HepG2 (cell line): ENCODE data around the gene ZNF280A. TPM values are rescaled to one million over a fixed set of nuclear protein-coding genes. Genes with fewer than 3 reads are reported as not detected.

Experiments
- ATAC-seq: fragments of 200-7000 bp; cut with Tn5 transposase; 3 replicates; pipeline ENCODE4 v1.9.1; 2020; ENCODE audit warnings: mild to moderate bottlenecking, moderate library complexity
- BruUV-seq: library from RNA; stranded (reverse); fragments of 400-500 nt; replicated peaks from 2 replicates; lab custom pipeline; 2021; lab: Mats Ljungman, UMichigan
- CTCF ChIA-PET: fragments of 300-600 bp; formaldehyde crosslinking; extraction: SDS; loops from one replicate; lab custom pipeline; 2021; ENCODE audit warnings: low total read pairs, inconsistent platforms, low intra/inter-chr PET ratio; lab: Yijun Ruan, JAX
- POLR2A ChIA-PET: fragments of 350-600 bp; sonication (Branson Sonifier 250); formaldehyde crosslinking; loops from one replicate; lab custom pipeline; 2020; ENCODE audit warnings: antibody characterized with exemption, inconsistent platforms; lab: Yijun Ruan, JAX
- DNase-seq: peaks from one replicate; pipeline ENCODE4 v3.0.0-alpha.2; 2015; ENCODE audit warnings: low spot score
- FAIRE-seq: peaks from 3 replicates; lab custom pipeline; 2011; peaks lifted over from hg19 to GRCh38; lab: Jason Lieb, UNC
- H2AFZ ChIP-seq: one replicate; pipeline ENCODE4 v1.6.1; 2011; ENCODE audit warnings: low read length, inconsistent platforms
- H3K27ac ChIP-seq: fragments of 300-600 bp; 3 replicates; pipeline ENCODE4 v1.8.0; 2011; ENCODE audit warnings: mixed run types, mild to moderate bottlenecking, mixed read lengths, low read length, inconsistent platforms; ENCODE audit not compliant: insufficient read depth; ENCODE audit errors: extremely low read length
- H3K27me3 ChIP-seq, 2 experiments: fragments of 200-600 bp in 1 of 2; 2 replicates in 1 of 2; 3 replicates in 1 of 2; pipeline versions ENCODE4 v1.6.0 to v1.8.0; 2011; ENCODE audit warnings: low read length in 2 of 2, mild to moderate bottlenecking in 2 of 2, moderate library complexity in 2 of 2, inconsistent platforms in 1 of 2; ENCODE audit not compliant: insufficient read depth in 2 of 2, control insufficient read depth in 1 of 2
- H3K36me3 ChIP-seq, 2 experiments: fragments of 200-600 bp in 1 of 2; replicated peaks in 1 of 2; 2 replicates in 1 of 2; 3 replicates in 1 of 2; pipeline versions ENCODE4 v1.5.1 to v1.8.0; 2011; ENCODE audit warnings: low read length in 2 of 2, inconsistent platforms in 1 of 2; ENCODE audit not compliant: insufficient read depth in 2 of 2, control insufficient read depth in 1 of 2
- H3K4me1 ChIP-seq: 2 replicates; pipeline ENCODE4 v1.5.1; 2012; ENCODE audit warnings: low read length, inconsistent platforms; ENCODE audit not compliant: insufficient read depth
- H3K4me2 ChIP-seq: 2 replicates; pipeline ENCODE4 v1.6.0; 2011; ENCODE audit warnings: low read depth, low read length, inconsistent platforms
- H3K4me3 ChIP-seq, 3 experiments: fragments of 200-600 bp in 1 of 3; sonication (generic), shearing (Covaris generic) in 1 of 3; replicated peaks in 1 of 3; 2 replicates each; pipeline ENCODE4 v1.5.1; 2011 to 2016; ENCODE audit warnings: low read length in 3 of 3, inconsistent platforms in 2 of 3, low read depth in 2 of 3, mild to moderate bottlenecking in 2 of 3, control low read depth in 1 of 3, mixed read lengths in 1 of 3; ENCODE audit not compliant: insufficient read depth in 1 of 3
- H3K79me2 ChIP-seq: one replicate; pipeline ENCODE4 v1.6.1; 2011; ENCODE audit warnings: low read length, inconsistent platforms; ENCODE audit not compliant: insufficient read depth
- H3K9ac ChIP-seq: 2 replicates; pipeline ENCODE4 v1.6.0; 2011; ENCODE audit warnings: mild to moderate bottlenecking, low read depth, low read length, inconsistent platforms; ENCODE audit not compliant: insufficient read depth
- H3K9me3 ChIP-seq: 2 replicates; pipeline ENCODE4 v1.5.1; 2012; ENCODE audit warnings: mild to moderate bottlenecking, low read length
- H4K20me1 ChIP-seq: 2 replicates; pipeline ENCODE4 v1.6.0; 2011; ENCODE audit warnings: inconsistent platforms, mild to moderate bottlenecking, low read length, moderate library complexity; ENCODE audit not compliant: insufficient read depth
- ADNP ChIP-seq: sonication (generic); formaldehyde crosslinking; IDR thresholded peaks from 2 replicates; pipeline ENCODE4 v1.4.0; 2020; ENCODE audit warnings: missing genetic modification reagents
- FIP1L1 ChIP-seq: fragments of 200-400 bp; formaldehyde crosslinking; IDR thresholded peaks from 2 replicates; pipeline ENCODE4 v1.6.1; 2018; ENCODE audit warnings: low read depth, mild to moderate bottlenecking, low read length, moderate library complexity, borderline replicate concordance; ENCODE audit not compliant: insufficient read depth
- FUBP1 ChIP-seq: sonication (generic); formaldehyde crosslinking; IDR thresholded peaks from 2 replicates; pipeline ENCODE4 v1.5.1; 2020; ENCODE audit warnings: missing genetic modification reagents, mild to moderate bottlenecking, borderline replicate concordance
- HNF1B ChIP-seq: sonication (generic); formaldehyde crosslinking; IDR thresholded peaks from 2 replicates; pipeline ENCODE4 v1.5.1; 2020; ENCODE audit warnings: mild to moderate bottlenecking, moderate library complexity, missing genetic modification reagents
- KDM3A ChIP-seq: IDR thresholded peaks from 2 replicates; pipeline ENCODE4 v1.6.1; 2018; ENCODE audit warnings: low read depth, missing compliant biosample characterization
- KMT2A ChIP-seq: sonication (generic); formaldehyde crosslinking; IDR thresholded peaks from 2 replicates; pipeline ENCODE4 v1.4.0; 2020; ENCODE audit warnings: missing genetic modification reagents
- MBD4 ChIP-seq: IDR thresholded peaks from 2 replicates; pipeline ENCODE4 v1.6.1; 2012; ENCODE audit warnings: low read length, inconsistent platforms, borderline replicate concordance
- PHB2 ChIP-seq: fragments of 450-650 bp; IDR thresholded peaks from 2 replicates; pipeline ENCODE4 v1.6.1; 2018; ENCODE audit not compliant: partially characterized antibody
- SOX5 ChIP-seq: IDR thresholded peaks from 2 replicates; pipeline ENCODE4 v1.6.1; 2016; ENCODE audit warnings: borderline replicate concordance
- TEAD3 ChIP-seq: optimal IDR thresholded peaks from 2 replicates; pipeline ENCODE3; 2016; ENCODE audit warnings: borderline replicate concordance
- THYN1 ChIP-seq: sonication (generic); formaldehyde crosslinking; IDR thresholded peaks from 2 replicates; pipeline ENCODE4 v1.8.1; 2023; ENCODE audit warnings: low read depth, mild to moderate bottlenecking, moderate library complexity, missing genetic modification reagents, borderline replicate concordance
- TOE1 ChIP-seq: sonication (generic); formaldehyde crosslinking; IDR thresholded peaks from 2 replicates; pipeline ENCODE4 v1.4.0; 2020; ENCODE audit warnings: mild to moderate bottlenecking, missing genetic modification reagents
- ZBTB1 ChIP-seq: sonication (generic); formaldehyde crosslinking; IDR thresholded peaks from 2 replicates; pipeline ENCODE4 v1.4.0; 2020; ENCODE audit warnings: missing genetic modification reagents, borderline replicate concordance
- ZMAT3 ChIP-seq: sonication (generic); formaldehyde crosslinking; conservative IDR thresholded peaks from 2 replicates; pipeline ENCODE4 v1.7.0; 2021; ENCODE audit warnings: missing genetic modification reagents
- ZNF17 ChIP-seq: sonication (generic); formaldehyde crosslinking; IDR thresholded peaks from 2 replicates; pipeline ENCODE4 v1.5.0; 2020; ENCODE audit warnings: mild to moderate bottlenecking, missing genetic modification reagents
- ZNF274 ChIP-seq: sonication (generic); formaldehyde crosslinking; IDR thresholded peaks from 2 replicates; pipeline ENCODE4 v1.5.1; 2020; ENCODE audit warnings: mild to moderate bottlenecking, missing genetic modification reagents
- WGBS: methylation state at CpG from one replicate; pipeline ENCODE4 v1.1.6; 2017; ENCODE audit warnings: low lambda C conversion rate; 5-methylcytosine and 5-hydroxymethylcytosine counted together
- in situ Hi-C: cut with HindIII; loops from 2 replicates; pipeline ENCODE4 v1.10.0; 2017; ENCODE audit warnings: low pct_unique_long_range_greater_than_20kb; ENCODE audit not compliant: extremely low pct_ligation_motif_present
- intact Hi-C: fragments of 100-400 bp; cut with micrococcal nuclease; formaldehyde crosslinking; loops from one replicate; pipeline ENCODE4 v1.10.0; 2022; ENCODE audit not compliant: unreplicated experiment
- polyA plus RNA-seq, 8 experiments: library from polyadenylated mRNA; depleted of rRNA in 3 of 8; stranded (reverse) in 7 of 8; unstranded in 1 of 8; fragments of >200 nt; fragmentation: Illumina TruSeq in 4 of 8; extraction: Trizol in 4 of 8; gene quantifications; 2 replicates each; pipeline versions ENCODE4 v1.2.1 to v1.2.3, GENCODE V29; 2011 to 2016; ENCODE audit warnings: low read depth in 4 of 8, missing spikeins in 1 of 8, mixed read lengths in 1 of 8; ENCODE audit not compliant: insufficient read depth in 1 of 8
- total RNA-seq, 5 experiments: library from RNA; depleted of rRNA; stranded (reverse); fragments of >200 nt; fragmentation: Illumina TruSeq; extraction: Trizol; gene quantifications; 2 replicates each; pipeline ENCODE4 v1.2.3, GENCODE V29; 2016; ENCODE audit warnings: low read depth in 1 of 5
- TF ChIP-seq, protein P1 (sequence below): sonication (generic); formaldehyde crosslinking; IDR thresholded peaks from 2 replicates; pipeline ENCODE4 v1.5.1; 2020; ENCODE audit warnings: mild to moderate bottlenecking, missing genetic modification reagents, moderate library complexity
- TF ChIP-seq, protein P2 (sequence below): sonication (generic); formaldehyde crosslinking; IDR thresholded peaks from 2 replicates; pipeline ENCODE4 v1.4.0; 2020; ENCODE audit warnings: missing genetic modification reagents

Gene ZNF280A
- total and polyA plus RNA-seq, 2 of the 13 experiments (the other 11 are each of a cell fraction or from before 2014, with no cell fraction given) = 1.4 to 2.9 TPM

GRCh38 chr22:22545084-22545483 is 25.0 kb upstream of the ZNF280A start:
- in situ Hi-C loops (no loop called here), intact Hi-C loops (no loop called here)
- Histone ChIP-seq H3K79me2 (no peaks in the 10 kb centered on the region), H3K36me3 (no peaks in the 10 kb centered on the region), H3K4me2 (no peak overlapping the region), H3K9me3 (no peaks in the 10 kb centered on the region), H4K20me1 (no peaks in the 10 kb centered on the region), H2AFZ (no peak overlapping the region), H3K27me3 (peaks cover 0 to 13% of the 10 kb centered on the region in 2 experiments; a peak in 3 of 5 replicates), H3K4me3 (no peak overlapping the region), H3K9ac (no peak overlapping the region), H3K4me1 (no peaks in the 10 kb centered on the region), H3K27ac (no peak overlapping the region)
- POLR2A ChIA-PET = no interaction called here
- ATAC-seq (no peak), FAIRE-seq (no peak), DNase-seq (no peak)
- no peak for TF ChIP-seq KDM3A (CRISPR knock-in tag)
- no peak for TF ChIP-seq TEAD3 (CRISPR knock-in tag)
- TF ChIP-seq PHB2 = no peak
- no peak for TF ChIP-seq KMT2A (CRISPR knock-in tag)
- no peak for TF ChIP-seq ZMAT3 (CRISPR knock-in tag)
- TF ChIP-seq ZNF17 (CRISPR knock-in tag) = no peak
- no peak for TF ChIP-seq TOE1 (CRISPR knock-in tag)
- no peak for TF ChIP-seq ZNF274
- no peak for TF ChIP-seq THYN1
- TF ChIP-seq, protein P1, sequence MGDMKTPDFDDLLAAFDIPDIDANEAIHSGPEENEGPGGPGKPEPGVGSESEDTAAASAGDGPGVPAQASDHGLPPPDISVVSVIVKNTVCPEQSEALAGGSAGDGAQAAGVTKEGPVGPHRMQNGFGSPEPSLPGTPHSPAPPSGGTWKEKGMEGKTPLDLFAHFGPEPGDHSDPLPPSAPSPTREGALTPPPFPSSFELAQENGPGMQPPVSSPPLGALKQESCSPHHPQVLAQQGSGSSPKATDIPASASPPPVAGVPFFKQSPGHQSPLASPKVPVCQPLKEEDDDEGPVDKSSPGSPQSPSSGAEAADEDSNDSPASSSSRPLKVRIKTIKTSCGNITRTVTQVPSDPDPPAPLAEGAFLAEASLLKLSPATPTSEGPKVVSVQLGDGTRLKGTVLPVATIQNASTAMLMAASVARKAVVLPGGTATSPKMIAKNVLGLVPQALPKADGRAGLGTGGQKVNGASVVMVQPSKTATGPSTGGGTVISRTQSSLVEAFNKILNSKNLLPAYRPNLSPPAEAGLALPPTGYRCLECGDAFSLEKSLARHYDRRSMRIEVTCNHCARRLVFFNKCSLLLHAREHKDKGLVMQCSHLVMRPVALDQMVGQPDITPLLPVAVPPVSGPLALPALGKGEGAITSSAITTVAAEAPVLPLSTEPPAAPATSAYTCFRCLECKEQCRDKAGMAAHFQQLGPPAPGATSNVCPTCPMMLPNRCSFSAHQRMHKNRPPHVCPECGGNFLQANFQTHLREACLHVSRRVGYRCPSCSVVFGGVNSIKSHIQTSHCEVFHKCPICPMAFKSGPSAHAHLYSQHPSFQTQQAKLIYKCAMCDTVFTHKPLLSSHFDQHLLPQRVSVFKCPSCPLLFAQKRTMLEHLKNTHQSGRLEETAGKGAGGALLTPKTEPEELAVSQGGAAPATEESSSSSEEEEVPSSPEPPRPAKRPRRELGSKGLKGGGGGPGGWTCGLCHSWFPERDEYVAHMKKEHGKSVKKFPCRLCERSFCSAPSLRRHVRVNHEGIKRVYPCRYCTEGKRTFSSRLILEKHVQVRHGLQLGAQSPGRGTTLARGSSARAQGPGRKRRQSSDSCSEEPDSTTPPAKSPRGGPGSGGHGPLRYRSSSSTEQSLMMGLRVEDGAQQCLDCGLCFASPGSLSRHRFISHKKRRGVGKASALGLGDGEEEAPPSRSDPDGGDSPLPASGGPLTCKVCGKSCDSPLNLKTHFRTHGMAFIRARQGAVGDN (CRISPR knock-in tag) = no peak
- TF ChIP-seq, protein P2, sequence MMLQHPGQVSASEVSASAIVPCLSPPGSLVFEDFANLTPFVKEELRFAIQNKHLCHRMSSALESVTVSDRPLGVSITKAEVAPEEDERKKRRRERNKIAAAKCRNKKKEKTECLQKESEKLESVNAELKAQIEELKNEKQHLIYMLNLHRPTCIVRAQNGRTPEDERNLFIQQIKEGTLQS (CRISPR knock-in tag) = no peak
- no peak for TF ChIP-seq FUBP1 (CRISPR knock-in tag)
- TF ChIP-seq HNF1B (CRISPR knock-in tag) = no peak
- TF ChIP-seq ZBTB1 (CRISPR knock-in tag) = no peak
- no peak for TF ChIP-seq SOX5 (CRISPR knock-in tag)
- TF ChIP-seq ADNP = no peak
- no peak for TF ChIP-seq MBD4
- no peak for TF ChIP-seq FIP1L1
- CTCF ChIA-PET = no interaction called here
- no TSS peak for BruUV-seq
- 46% methylated on average over 2 of the region's 2 CpGs for WGBS
